Epithelial cell of proximal tubule (primary cell): Measurements from ENCODE around the gene ABHD16A. TPM values are rescaled to one million over a fixed set of nuclear protein-coding genes. Genes with fewer than 3 reads are reported as not detected.

ENCODE experiments used
- DNase-seq: peaks from one replicate; pipeline ENCODE4 v3.0.0-alpha.2; 2011; ENCODE audit warnings: low read depth
- H3K4me3 ChIP-seq: 2 replicates; pipeline ENCODE4 v1.5.1; 2011; ENCODE audit warnings: low read depth, mild to moderate bottlenecking, low read length
- CTCF ChIP-seq: conservative IDR thresholded peaks from 2 replicates; pipeline ENCODE4 v1.5.1; 2012; ENCODE audit warnings: low read depth, mild to moderate bottlenecking, low read length
- total RNA-seq: library from RNA; depleted of rRNA; stranded (reverse); fragments of >200 nt; gene quantifications from 2 replicates; pipeline ENCODE4 v1.2.3, GENCODE V29; 2015

ABHD16A gene
- total RNA-seq, 1 donor from 2014 or later: 25.4 TPM

GRCh38 chr6:31741815-31742214 lies 38.7 kb upstream of the ABHD16A start:
- TF ChIP-seq CTCF: no peak
- no peak overlapping the region for H3K4me3 ChIP-seq
- no peak for DNase-seq

GRCh38 chr6:31740397-31741223 lies 37.5 kb upstream of the ABHD16A start:
- H3K4me3 ChIP-seq: peak overlapping the region; percentile 71
- DNase-seq: no peak
- TF ChIP-seq CTCF: no peak

- DNase-seq: peak; percentile 91
- H3K4me3 ChIP-seq: peak within 1 kb of the TSS; percentile 71
- TF ChIP-seq CTCF: no peak
These were observed 36.7 kb upstream of the ABHD16A start, which contains the start of gene MSH5 for GRCh38 chr6:31739639-31740396. TSS of gene MSH5 (plus strand) at chr6:31740005. CDS start at chr6:31740467, 462 bp downstream.

- H3K4me3 ChIP-seq: peak overlapping the region; percentile 49
- TF ChIP-seq CTCF: peak; percentile 25
- DNase-seq: peak; percentile 87
These were observed 35.2 kb upstream of the ABHD16A start for GRCh38 chr6:31737991-31738979.

- DNase-seq: no peak
- peak overlapping the region; percentile 49 for H3K4me3 ChIP-seq
- TF ChIP-seq CTCF: no peak
These were observed 34.3 kb upstream of the ABHD16A start for GRCh38 chr6:31737315-31737990.
